NCI-H1417 (cell line): Measurements from ENCODE around the gene SLCO3A1.
"Not testable (repeated sequence)": the region's sequence is repeated elsewhere in the genome, so short reads cannot be mapped to it uniquely, and the experiment has no call there.

ENCODE experiments used
- DNase-seq, 3 experiments: peaks; one replicate each; lab custom pipeline; 2025; lab: John Stamatoyannopoulos, UW

The SLCO3A1 gene

DNA sequence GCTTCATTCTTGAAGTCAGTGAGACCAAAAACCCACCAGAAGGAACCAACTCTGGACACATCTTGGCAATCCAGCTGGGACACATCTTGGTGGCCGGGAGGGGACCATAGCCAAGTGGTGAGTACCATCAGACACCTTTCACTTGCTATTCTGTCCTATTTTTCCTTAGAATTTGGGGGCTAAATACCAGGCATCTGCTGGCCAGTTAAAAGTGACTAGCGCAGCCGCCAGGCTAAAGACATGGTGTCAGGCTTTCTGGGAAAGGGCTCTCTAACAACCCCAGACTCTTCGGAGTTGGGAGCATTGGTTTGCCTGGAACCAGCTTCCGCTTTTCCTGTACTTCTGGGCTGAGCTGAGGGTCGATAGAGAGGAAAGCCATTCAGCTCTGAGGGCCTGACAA lies 354.1 kb downstream of the SLCO3A1 start:
- DNase-seq = not testable (repeated sequence)
